Stomach (tissue), 9 donors: ENCODE data around the gene LAYN. TPM values are rescaled to one million over a fixed set of nuclear protein-coding genes. Genes with fewer than 3 reads are reported as not detected.

ENCODE experiments used
- DNase-seq, 2 donors: peaks; one replicate each; pipeline versions ENCODE4 v3.0.0 to v3.0.0-alpha.2; 2013 to 2019
- H3K27ac ChIP-seq, 5 donors: fragments of 200-600 bp in 4 of 5; sonication (generic) in 4 of 5; one replicate each; pipeline ENCODE4 v1.5.1; 2013 to 2019; ENCODE audit warnings: mild to moderate bottlenecking in 1 of 5, moderate library complexity in 1 of 5
- H3K27me3 ChIP-seq, 3 donors: fragments of 200-600 bp; sonication (generic); one replicate each; pipeline ENCODE4 v1.5.1; 2017 to 2019; ENCODE audit warnings: mixed run types in 1 of 3
- H3K36me3 ChIP-seq, 4 donors: fragments of 200-600 bp; sonication (generic); 1 replicate in 3 of 4; 2 replicates in 1 of 4; pipeline ENCODE4 v1.5.1; 2016 to 2019
- H3K4me1 ChIP-seq, 4 donors: fragments of 200-600 bp; sonication (generic); one replicate each; pipeline ENCODE4 v1.5.1; 2016 to 2019
- H3K4me3 ChIP-seq, 4 donors: fragments of 200-600 bp; sonication (generic) in 3 of 4; one replicate each; pipeline ENCODE4 v1.5.1; 2016 to 2019; ENCODE audit warnings: mild to moderate bottlenecking in 1 of 4
- H3K9me3 ChIP-seq, 4 donors: fragments of 200-600 bp; sonication (generic); one replicate each; pipeline ENCODE4 v1.5.1; 2016 to 2019
- CTCF ChIP-seq, 7 experiments: fragments of 450-650 bp in 4 of 7; fragments of 200-600 bp in 3 of 7; sonication (generic) in 3 of 7; IDR thresholded peaks; one replicate each; pipeline ENCODE4 v1.5.1; 2016 to 2019; ENCODE audit warnings: antibody characterized with exemption in 7 of 7, control low read depth in 2 of 7, mild to moderate bottlenecking in 1 of 7
- EP300 ChIP-seq: sonication (generic); formaldehyde crosslinking; IDR thresholded peaks from one replicate; pipeline ENCODE4 v1.6.1; 2017; ENCODE audit warnings: antibody characterized with exemption
- POLR2A ChIP-seq, 4 donors: fragments of 450-650 bp; IDR thresholded peaks; one replicate each; pipeline ENCODE4 v1.6.1; 2016; ENCODE audit warnings: antibody characterized with exemption in 4 of 4, control low read depth in 2 of 4, mild to moderate bottlenecking in 1 of 4, moderate library complexity in 1 of 4
- POLR2AphosphoS5 ChIP-seq, 3 donors: sonication (generic); formaldehyde crosslinking; IDR thresholded peaks; one replicate each; pipeline ENCODE4 v1.6.1; 2016; ENCODE audit warnings: antibody characterized with exemption in 3 of 3
- WGBS, 5 donors: extraction: QIAGEN DNeasy Blood & Tissue Kit in 3 of 5; methylation state at CpG; one replicate each; pipeline versions ENCODE4 v1.1.5 to v1.1.7; 2013 to 2018; 5-methylcytosine and 5-hydroxymethylcytosine counted together
- intact Hi-C: fragments of 100-400 bp; cut with DNase I; formaldehyde crosslinking; loops from one replicate; pipeline ENCODE4 v1.15.1; 2023; ENCODE audit warnings: low total_unique reads
- polyA plus RNA-seq, 3 donors: library from polyadenylated mRNA; stranded (reverse); fragments of 200-250 nt; gene quantifications; one replicate each; pipeline ENCODE4 v1.2.3, GENCODE V29; 2013
- total RNA-seq, 5 donors: library from RNA; depleted of rRNA; stranded (reverse); fragments of >200 nt; gene quantifications; one replicate each; pipeline versions ENCODE4 v1.1.0 to v1.2.3, GENCODE V29; 2014 to 2016
- donor health status: healthy with polysubstance abuse.
- donor health status: Bipolar disorder and iron deficiency.
- donor health status: healthy.

The LAYN gene
- total and polyA plus RNA-seq, 8 donors, result 0.87 to 54.0 (median 5.6) TPM

- no peaks in the 10 kb centered on the region for H3K36me3 ChIP-seq
- no peaks in the 10 kb centered on the region for H3K4me1 ChIP-seq
- no peak overlapping the region for H3K4me3 ChIP-seq
- no peak for DNase-seq
- WGBS, 5 donors, result 74 to 87% (median 86%) methylated on average over 1 of the region's 1 CpG
- TF ChIP-seq EP300, result no peak
- TF ChIP-seq POLR2AphosphoS5 (IDR thresholded peaks at IDR 0.05), result no peak
- no peak for TF ChIP-seq CTCF (IDR thresholded peaks at IDR 0.05)
- no peak for TF ChIP-seq POLR2A (IDR thresholded peaks at IDR 0.05)
- no peak overlapping the region for H3K27ac ChIP-seq
- no peaks in the 10 kb centered on the region for H3K9me3 ChIP-seq
- H3K27me3 ChIP-seq, result no peaks in the 10 kb centered on the region
- intact Hi-C loops, result no loop called here
These were observed 14.0 kb upstream of the LAYN start for GRCh38 chr11:111526501-111526900.

GRCh38 chr11:111527279-111527678 lies 13.2 kb upstream of the LAYN start:
- no peaks in the 10 kb centered on the region for H3K27me3 ChIP-seq
- no peak overlapping the region for H3K4me3 ChIP-seq
- intact Hi-C loops, result no loop called here
- 87 to 94% (median 89%) methylated on average over 1 of the region's 1 CpG for WGBS, 5 donors
- no peak for DNase-seq
- TF ChIP-seq POLR2A (IDR thresholded peaks at IDR 0.05) (no peak), POLR2AphosphoS5 (IDR thresholded peaks at IDR 0.05) (no peak), EP300 (no peak), CTCF (IDR thresholded peaks at IDR 0.05) (no peak)
- no peaks in the 10 kb centered on the region for H3K4me1 ChIP-seq
- no peaks in the 10 kb centered on the region for H3K9me3 ChIP-seq
- H3K27ac ChIP-seq, result no peak overlapping the region
- H3K36me3 ChIP-seq, result no peaks in the 10 kb centered on the region

- Histone ChIP-seq H3K27me3 (no peaks in the 10 kb centered on the region), H3K27ac (no peak overlapping the region), H3K4me1 (no peaks in the 10 kb centered on the region), H3K36me3 (no peaks in the 10 kb centered on the region), H3K9me3 (no peaks in the 10 kb centered on the region), H3K4me3 (no peak overlapping the region)
- TF ChIP-seq EP300, result no peak
- no peak for TF ChIP-seq CTCF (IDR thresholded peaks at IDR 0.05)
- no peak for TF ChIP-seq POLR2AphosphoS5 (IDR thresholded peaks at IDR 0.05)
- intact Hi-C loops, result no loop called here
- WGBS, 5 donors, result 18 to 28% (median 22%) methylated on average over 1 of the region's 1 CpG
- DNase-seq, result peak in 1 of 2 donors; percentile 45
These were observed 12.0 kb upstream of the LAYN start for GRCh38 chr11:111528557-111528956.

- H3K36me3 ChIP-seq, result no peaks in the 10 kb centered on the region
- no peak overlapping the region for H3K27ac ChIP-seq
- intact Hi-C loops, result no loop called here
- H3K4me1 ChIP-seq, result no peaks in the 10 kb centered on the region
- no peaks in the 10 kb centered on the region for H3K9me3 ChIP-seq
- H3K27me3 ChIP-seq, result no peaks in the 10 kb centered on the region
- no peak for TF ChIP-seq CTCF (IDR thresholded peaks at IDR 0.05)
- TF ChIP-seq EP300, result no peak
- TF ChIP-seq POLR2AphosphoS5 (IDR thresholded peaks at IDR 0.05), result no peak
- no peak for TF ChIP-seq POLR2A (IDR thresholded peaks at IDR 0.05)
- H3K4me3 ChIP-seq, result no peak overlapping the region
- WGBS, 5 donors, result 68 to 80% (median 74%) methylated on average over 3 of the region's 3 CpGs
- no peak for DNase-seq
These were observed 10.4 kb upstream of the LAYN start for GRCh38 chr11:111530091-111530490.

- Histone ChIP-seq H3K36me3 (no peaks in the 10 kb centered on the region), H3K27ac (no peak overlapping the region), H3K4me1 (no peaks in the 10 kb centered on the region), H3K9me3 (no peaks in the 10 kb centered on the region), H3K4me3 (no peak overlapping the region), H3K27me3 (peaks cover 0 to 4% (median 0%) of the 10 kb centered on the region in 3 donors)
- no peak for TF ChIP-seq POLR2AphosphoS5 (IDR thresholded peaks at IDR 0.05)
- TF ChIP-seq POLR2A (IDR thresholded peaks at IDR 0.05), result no peak
- no peak for TF ChIP-seq EP300
- no peak for TF ChIP-seq CTCF (IDR thresholded peaks at IDR 0.05)
- intact Hi-C loops, result no loop called here
- DNase-seq, result no peak
These were observed 9.4 kb upstream of the LAYN start for GRCh38 chr11:111531136-111531535.
